K562 (cell line): ENCODE results near the gene AIRE. TPM values are rescaled to one million over a fixed set of nuclear protein-coding genes. Genes with fewer than 3 reads are reported as not detected.

Experiments used
- CREM ChIP-seq: IDR thresholded peaks from 2 replicates; pipeline ENCODE4 v1.6.1; 2014; ENCODE audit warnings: antibody characterized with exemption, low read depth
- FOXK2 ChIP-seq, 2 experiments: fragments of 450-650 bp; IDR thresholded peaks in 1 of 2; conservative IDR thresholded peaks in 1 of 2; 2 replicates each; pipeline ENCODE4 v1.6.1; 2016; ENCODE audit warnings: low read depth in 2 of 2, mild to moderate bottlenecking in 1 of 2
- GATA2 ChIP-seq: sonication (generic); formaldehyde crosslinking; IDR thresholded peaks from 2 replicates; pipeline ENCODE4 v1.4.0; 2020; ENCODE audit warnings: mild to moderate bottlenecking, missing genetic modification reagents
- GTF2F1 ChIP-seq: IDR thresholded peaks from 2 replicates; pipeline ENCODE4 v1.6.1; 2011; ENCODE audit warnings: low read depth, low read length, improper control_type of control experiment
- JUND ChIP-seq, 2 experiments: IDR thresholded peaks; 2 replicates in 1 of 2; 3 replicates in 1 of 2; pipeline ENCODE4 v1.6.1; 2011; ENCODE audit warnings: borderline replicate concordance in 2 of 2, low read depth in 2 of 2, low read length in 2 of 2, improper control_type of control experiment in 1 of 2, missing biosample characterization in 1 of 2, missing genetic modification characterization in 1 of 2, missing genetic modification reagents in 1 of 2
- NELFE ChIP-seq: IDR thresholded peaks from 2 replicates; pipeline ENCODE4 v1.6.1; 2011; ENCODE audit warnings: mild to moderate bottlenecking; ENCODE audit not compliant: insufficient read depth, insufficient read length
- PBX2 ChIP-seq, 2 experiments: IDR thresholded peaks in 1 of 2; conservative IDR thresholded peaks in 1 of 2; 2 replicates each; pipeline ENCODE4 v1.6.1; 2016; ENCODE audit warnings: low read depth in 2 of 2, mild to moderate bottlenecking in 1 of 2, missing compliant biosample characterization in 1 of 2, missing genetic modification characterization in 1 of 2, moderate library complexity in 1 of 2
- RB1 ChIP-seq: fragments of 450-650 bp; IDR thresholded peaks from 2 replicates; pipeline ENCODE4 v1.6.1; 2017; ENCODE audit warnings: low read depth, mild to moderate bottlenecking
- STAT6 ChIP-seq: sonication (generic); formaldehyde crosslinking; IDR thresholded peaks from 2 replicates; pipeline ENCODE4 v1.8.1; 2023; ENCODE audit warnings: mild to moderate bottlenecking, missing genetic modification reagents
- polyA plus RNA-seq, 8 experiments: library from polyadenylated mRNA; depleted of rRNA in 4 of 8; stranded (reverse) in 5 of 8; unstranded in 3 of 8; fragments of >200 nt; fragmentation: Nextera tagmentation in 2 of 8; fragmentation: Illumina TruSeq in 1 of 8; extraction: Ambion mirVana in 2 of 8; extraction: Trizol in 1 of 8; gene quantifications; 2 replicates each; pipeline versions ENCODE4 v1.2.1 to v1.2.3, GENCODE V29; 2011 to 2014; ENCODE audit warnings: inconsistent platforms in 1 of 8, missing spikeins in 1 of 8
- total RNA-seq, 7 experiments: library from RNA; depleted of rRNA in 6 of 7; stranded (reverse); fragments of >200 nt in 6 of 7; fragmentation: Illumina TruSeq in 2 of 7; extraction: Trizol in 2 of 7; gene quantifications; 2 replicates each; pipeline versions ENCODE4 v1.2.1 to v1.2.3, GENCODE V29; 2011 to 2021; ENCODE audit warnings: low replicate concordance in 1 of 7
- TF ChIP-seq, protein P1 (sequence below): fragments of 450-650 bp; conservative IDR thresholded peaks from 2 replicates; pipeline ENCODE4 v1.6.1; 2016; ENCODE audit warnings: missing genetic modification characterization, low read depth, mild to moderate bottlenecking, control low read depth, missing compliant biosample characterization
- TF ChIP-seq, protein P2 (sequence below): sonication (generic); formaldehyde crosslinking; IDR thresholded peaks from 2 replicates; pipeline ENCODE4 v1.9.0; 2022; ENCODE audit warnings: mild to moderate bottlenecking, missing genetic modification reagents
- TF ChIP-seq, protein P3 (sequence below): fragments of 450-650 bp; IDR thresholded peaks from 2 replicates; pipeline ENCODE4 v1.6.1; 2016

The AIRE gene
- total and polyA plus RNA-seq, 9 of the 15 experiments (the other 6 are each of a cell fraction or from before 2014, with no cell fraction given) = 0.01 TPM; not detected in 8

GRCh38 chr21:44297525-44298290 is 12.0 kb downstream of the AIRE start (continued):
- TF ChIP-seq PBX2 (CRISPR knock-in tag; IDR thresholded peaks at IDR 0.05; ENCODE audit: low read depth) (no peak), PBX2 (tag; conservative IDR thresholded peaks at IDR 0.05; ENCODE audit: low read depth) (no peak), GTF2F1 (no peak), RB1 (peak; percentile 79; the same call in 1 of the 2 replicates), JUND (IDR thresholded peaks at IDR 0.05; ENCODE audit: borderline replicate concordance, low read depth, low read length) (peak; percentile 60; the same call in 1 of the 2 replicates), JUND (tag; IDR thresholded peaks at IDR 0.05; ENCODE audit: borderline replicate concordance, low read depth, low read length) (no peak; the same call in 2 of the 3 replicates), GATA2 (no peak), FOXK2 (conservative IDR thresholded peaks at IDR 0.05 in 1 of 2, IDR thresholded peaks at IDR 0.05 in 1 of 2; ENCODE audit: low read depth in 2 of 2) (peak; percentile 89 to 93), STAT6 (no peak), CREM (0 out of 2 replicates have a peak, but pooled peaks have one; percentile 26), NELFE (no peak)
- TF ChIP-seq, protein P1, sequence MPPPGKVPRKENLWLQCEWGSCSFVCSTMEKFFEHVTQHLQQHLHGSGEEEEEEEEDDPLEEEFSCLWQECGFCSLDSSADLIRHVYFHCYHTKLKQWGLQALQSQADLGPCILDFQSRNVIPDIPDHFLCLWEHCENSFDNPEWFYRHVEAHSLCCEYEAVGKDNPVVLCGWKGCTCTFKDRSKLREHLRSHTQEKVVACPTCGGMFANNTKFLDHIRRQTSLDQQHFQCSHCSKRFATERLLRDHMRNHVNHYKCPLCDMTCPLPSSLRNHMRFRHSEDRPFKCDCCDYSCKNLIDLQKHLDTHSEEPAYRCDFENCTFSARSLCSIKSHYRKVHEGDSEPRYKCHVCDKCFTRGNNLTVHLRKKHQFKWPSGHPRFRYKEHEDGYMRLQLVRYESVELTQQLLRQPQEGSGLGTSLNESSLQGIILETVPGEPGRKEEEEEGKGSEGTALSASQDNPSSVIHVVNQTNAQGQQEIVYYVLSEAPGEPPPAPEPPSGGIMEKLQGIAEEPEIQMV = no peak
- TF ChIP-seq, protein P2, sequence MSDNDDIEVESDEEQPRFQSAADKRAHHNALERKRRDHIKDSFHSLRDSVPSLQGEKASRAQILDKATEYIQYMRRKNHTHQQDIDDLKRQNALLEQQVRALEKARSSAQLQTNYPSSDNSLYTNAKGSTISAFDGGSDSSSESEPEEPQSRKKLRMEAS (CRISPR knock-in tag) = 0 out of 2 replicates have a peak, but pooled peaks have one; percentile 9
- TF ChIP-seq, protein P3, sequence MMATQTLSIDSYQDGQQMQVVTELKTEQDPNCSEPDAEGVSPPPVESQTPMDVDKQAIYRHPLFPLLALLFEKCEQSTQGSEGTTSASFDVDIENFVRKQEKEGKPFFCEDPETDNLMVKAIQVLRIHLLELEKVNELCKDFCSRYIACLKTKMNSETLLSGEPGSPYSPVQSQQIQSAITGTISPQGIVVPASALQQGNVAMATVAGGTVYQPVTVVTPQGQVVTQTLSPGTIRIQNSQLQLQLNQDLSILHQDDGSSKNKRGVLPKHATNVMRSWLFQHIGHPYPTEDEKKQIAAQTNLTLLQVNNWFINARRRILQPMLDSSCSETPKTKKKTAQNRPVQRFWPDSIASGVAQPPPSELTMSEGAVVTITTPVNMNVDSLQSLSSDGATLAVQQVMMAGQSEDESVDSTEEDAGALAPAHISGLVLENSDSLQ = no peak
